Measurements from ENCODE around the gene MYO16.
"Not testable (repeated sequence)": the region's sequence is repeated elsewhere in the genome, so short reads cannot be mapped to it uniquely, and the experiment has no call there.

MYO16 gene

DNA sequence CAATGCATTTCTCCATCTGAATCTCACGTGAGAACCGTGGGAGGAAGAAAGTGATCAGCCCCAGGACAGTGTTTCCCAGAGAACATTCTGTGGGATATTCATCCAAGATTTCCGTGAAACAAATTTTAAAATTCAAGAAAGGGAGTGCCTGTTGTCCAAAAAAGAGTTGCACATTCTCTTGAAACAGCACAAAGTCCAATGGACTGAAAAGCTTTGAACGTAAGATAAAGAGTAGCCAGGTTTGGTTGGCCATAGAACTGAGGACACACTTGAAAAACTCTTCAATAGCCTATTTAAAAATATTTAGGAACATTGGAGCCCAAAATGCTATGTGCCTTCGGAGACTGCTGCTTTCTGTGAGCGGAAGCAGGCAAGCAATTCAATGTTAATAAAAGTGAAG, 353.9 kb downstream of the MYO16 start:
- no peak for DNase-seq (ENCODE audit: low spot score)

DNA sequence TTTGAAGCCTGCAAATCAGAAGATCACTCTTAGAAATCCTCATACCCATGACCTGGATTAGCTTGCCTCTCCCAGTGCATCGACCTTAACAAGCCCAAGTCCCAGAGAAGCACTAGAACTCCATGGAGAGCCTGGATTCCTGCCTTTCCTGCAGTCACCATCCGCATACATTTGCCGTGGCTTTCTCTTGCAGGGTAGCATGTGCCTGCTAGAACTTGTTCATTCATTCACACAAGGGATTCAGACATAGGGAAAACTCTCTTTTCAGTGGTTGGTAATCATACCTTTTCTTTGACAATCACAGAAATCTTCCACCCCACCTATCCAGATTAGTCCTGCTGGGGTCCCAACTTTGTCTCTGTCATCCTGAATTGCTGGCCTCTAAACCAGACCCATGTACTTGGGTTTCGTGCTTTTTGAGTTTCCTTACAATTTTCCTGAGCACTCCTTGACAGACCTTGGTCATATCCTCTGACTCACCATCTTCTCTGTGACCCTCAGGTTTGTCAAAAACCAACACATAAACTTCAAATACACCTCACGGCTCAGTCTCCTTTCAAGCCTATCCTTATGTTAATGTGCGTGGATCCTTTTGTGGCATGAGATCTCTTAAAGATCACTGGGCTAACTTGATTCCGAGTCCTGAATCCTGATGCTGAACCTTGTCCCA, 355.0 kb downstream of the MYO16 start:
- no peak for DNase-seq (ENCODE audit: low spot score)

DNA sequence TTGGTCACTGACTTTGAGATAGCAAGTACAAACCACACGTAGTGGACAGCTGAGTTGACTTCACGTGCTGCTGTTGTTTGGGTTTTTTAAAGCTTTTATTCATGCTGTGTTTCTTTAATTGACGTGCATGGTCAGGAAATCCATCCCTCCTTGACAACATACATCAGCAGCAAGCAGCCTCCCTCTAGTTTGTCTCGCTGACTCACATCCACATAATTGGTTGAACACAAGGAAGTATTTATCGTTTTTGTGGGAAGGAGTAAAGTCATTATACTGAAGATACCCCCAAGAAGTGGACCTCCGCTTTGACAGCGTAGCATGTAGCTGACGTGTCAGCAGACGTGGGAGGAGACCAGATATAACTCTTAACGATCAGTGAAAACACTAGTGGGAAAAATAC, 355.8 kb downstream of the MYO16 start:
- DNase-seq (ENCODE audit: low spot score), result no peak

DNA sequence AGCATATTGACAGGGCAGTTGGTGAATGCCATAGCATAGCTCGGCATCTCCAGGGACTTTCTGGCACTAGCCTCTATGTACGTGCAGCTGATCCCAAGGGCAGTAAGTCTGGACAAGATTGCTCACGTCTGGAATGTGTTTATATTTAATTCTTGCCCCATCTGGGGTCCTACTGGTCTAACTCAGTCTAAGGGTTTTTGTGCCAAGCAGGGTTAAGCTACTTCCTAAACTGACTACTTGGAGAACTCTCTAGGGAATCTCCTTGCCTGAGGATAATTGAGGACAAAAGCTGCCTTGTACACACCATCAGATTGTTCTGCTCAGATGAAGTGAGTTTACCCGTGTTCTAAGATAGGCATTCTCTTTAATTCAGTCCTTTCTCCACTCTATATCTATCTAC, 358.1 kb downstream of the MYO16 start:
- DNase-seq (ENCODE audit: low spot score), result no peak

DNA sequence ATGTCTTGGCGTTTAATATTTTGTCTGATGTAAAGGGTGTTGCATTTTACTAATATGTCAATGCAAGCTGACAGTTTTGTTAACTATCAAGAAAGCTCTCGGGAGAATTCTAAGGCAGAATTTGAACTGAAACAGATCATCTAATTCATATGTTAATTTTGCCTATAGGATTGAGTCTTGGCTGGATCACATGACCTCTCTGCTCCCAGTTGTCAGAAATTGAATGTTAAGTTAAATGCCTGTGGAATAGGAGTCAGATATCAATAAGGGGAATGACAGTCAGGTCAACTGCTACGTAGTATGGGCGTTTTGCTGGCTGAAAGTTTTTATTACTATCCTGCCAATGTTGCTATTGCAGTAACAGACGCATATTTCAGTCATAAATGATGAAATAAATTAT, 358.5 kb downstream of the MYO16 start:
- no peak for DNase-seq (ENCODE audit: low spot score)

DNA sequence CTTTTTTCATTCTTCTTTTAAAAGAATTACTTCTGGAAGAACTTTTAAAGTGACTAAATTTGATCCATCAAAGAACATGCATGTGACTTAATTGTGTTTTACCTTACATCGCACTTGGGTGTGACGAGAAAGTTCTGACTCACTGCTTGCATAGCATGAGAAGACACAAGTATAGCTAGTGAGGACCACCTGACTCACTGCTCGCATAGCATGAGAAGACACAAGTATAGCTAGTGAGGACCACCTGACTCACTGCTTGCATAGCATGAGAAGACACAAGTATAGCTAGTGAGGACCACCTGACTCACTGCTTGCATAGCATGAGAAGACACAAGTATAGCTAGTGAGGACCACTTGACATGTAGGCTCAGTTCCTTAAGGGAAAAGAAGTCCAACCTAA, 362.0 kb downstream of the MYO16 start:
- DNase-seq (ENCODE audit: low spot score), result not testable (repeated sequence)

DNA sequence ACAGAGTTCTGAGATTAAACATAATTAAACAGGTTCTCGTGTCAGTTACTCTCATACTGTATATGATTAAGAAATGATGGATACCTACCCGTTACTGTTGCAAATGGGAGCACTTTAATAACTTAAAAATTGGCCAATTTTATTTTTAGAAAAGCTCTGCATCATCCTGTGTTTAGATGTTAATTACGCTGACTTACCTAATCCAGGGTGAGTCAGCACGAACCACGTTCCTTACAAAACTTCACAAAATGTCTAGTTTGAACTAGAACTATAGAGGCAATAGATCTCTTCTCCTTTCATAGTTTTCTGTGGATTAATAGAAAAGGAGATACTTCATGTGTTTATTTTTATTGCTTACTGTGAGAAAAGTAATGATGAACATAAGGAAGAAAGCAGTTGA, 363.9 kb downstream of the MYO16 start:
- DNase-seq (ENCODE audit: low spot score), result no peak

DNA sequence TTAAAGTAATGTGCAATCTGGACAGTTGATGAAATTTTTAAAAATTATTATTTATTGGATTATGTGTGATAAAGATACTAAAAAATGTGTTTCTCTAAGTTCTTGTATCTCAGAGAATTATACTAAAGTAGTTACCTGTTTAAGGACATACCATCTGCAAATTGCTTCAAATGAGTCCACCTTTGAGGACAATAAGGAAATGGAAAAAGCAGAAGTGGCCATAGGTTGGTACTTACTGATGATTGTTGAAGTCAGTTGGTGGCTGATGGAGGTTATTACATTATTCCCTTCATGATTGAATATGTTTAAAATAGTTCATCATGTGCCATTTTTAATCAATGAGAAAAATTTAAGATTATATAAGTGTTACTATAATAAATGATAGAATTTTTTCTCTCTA, 367.0 kb downstream of the MYO16 start:
- no peak for DNase-seq (ENCODE audit: low spot score)

DNA sequence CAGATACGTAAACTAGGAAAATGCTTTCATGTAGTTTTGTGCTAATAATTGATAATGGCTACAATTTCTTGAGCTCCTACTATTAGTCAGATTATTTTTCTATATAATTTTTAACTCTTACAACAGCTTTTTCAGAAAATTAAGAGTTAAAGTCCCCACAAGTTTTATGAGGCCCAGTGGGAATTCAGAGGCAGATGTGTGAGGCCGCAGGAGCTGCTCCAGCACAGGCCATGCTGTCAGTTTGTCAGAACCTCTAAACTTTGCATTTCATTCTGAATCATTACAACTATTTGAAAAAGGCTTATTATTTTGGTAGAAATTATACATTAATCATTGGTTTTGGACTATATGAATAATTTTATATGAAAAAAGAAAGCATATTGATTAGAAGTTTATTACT, 370.8 kb downstream of the MYO16 start:
- no peak for DNase-seq (ENCODE audit: low spot score)

DNA sequence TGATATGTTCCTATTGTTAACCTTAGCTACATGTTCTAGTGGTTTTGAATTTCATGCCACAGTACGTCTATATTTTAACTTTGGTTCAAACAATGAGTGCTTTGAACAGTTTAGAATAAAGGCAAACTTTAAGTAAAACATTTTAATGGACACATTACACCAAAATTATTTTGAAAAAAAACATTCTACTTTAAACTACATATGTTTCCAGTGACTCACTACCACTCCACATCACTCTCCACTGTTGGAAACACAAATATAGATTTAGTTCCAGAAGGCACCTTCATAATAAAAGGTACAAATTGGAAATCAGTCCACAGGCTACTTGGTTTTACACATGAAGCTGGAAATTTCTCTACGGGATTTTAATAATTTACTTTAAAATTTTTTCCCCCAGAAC, 373.5 kb downstream of the MYO16 start:
- no peak for DNase-seq (ENCODE audit: low spot score)

DNA sequence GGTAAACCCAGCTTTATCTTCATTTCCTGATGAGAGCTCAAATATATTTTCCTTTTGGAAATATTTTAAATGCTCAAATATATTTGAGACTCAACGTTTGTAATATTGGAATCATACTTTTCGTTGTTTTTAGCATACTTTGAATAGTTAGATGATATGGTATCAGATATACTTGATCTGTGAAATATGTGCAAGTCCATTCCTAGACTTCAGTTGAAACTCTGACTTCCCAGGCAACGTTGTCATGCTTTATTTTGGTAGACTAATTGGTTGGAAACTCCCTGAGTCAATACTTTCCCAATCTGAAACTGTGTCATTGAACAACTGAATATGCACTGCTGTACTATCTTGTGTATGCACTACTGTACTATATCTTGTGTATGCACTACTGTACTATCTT, 378.5 kb downstream of the MYO16 start:
- no peak for DNase-seq (ENCODE audit: low spot score)

DNA sequence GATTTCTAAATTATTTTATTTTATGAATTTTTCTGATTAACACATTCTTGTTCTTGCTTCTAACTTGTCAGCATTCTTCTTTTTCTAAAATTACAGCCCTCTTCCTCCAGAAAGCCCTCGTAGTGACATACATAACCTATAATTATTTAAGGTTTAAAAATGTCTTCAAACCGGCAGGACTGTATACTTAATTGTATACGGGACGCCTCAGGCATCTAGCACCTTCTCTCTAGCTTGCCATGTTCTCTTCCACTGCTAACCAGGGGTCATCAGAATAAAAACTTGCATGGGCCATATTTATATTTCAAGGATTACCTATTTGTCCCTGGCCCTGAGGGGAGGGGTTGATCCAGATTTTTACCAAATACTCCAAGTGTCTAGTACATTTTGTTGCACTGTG, 380.3 kb downstream of the MYO16 start:
- DNase-seq (ENCODE audit: low spot score), result no peak

DNA sequence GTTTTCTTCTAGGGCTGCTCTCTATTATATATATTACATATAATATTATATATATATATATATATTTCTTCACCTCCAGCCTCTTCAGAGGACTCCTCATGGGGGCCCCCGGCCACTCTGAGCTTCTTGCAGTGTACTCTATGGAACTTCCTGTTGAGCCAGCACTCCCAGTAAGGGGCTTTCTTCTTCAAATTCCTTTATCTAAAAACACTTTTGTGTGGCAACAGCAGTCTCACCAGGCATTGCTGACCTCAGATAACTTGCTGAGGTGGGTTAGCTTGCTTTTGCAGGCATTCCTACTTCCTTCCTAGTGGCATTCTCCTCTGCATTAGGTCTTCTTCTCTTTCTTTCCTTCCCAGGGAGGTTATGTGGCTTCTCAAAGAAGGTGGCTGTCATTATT, 381.5 kb downstream of the MYO16 start:
- no peak for DNase-seq (ENCODE audit: low spot score)

DNA sequence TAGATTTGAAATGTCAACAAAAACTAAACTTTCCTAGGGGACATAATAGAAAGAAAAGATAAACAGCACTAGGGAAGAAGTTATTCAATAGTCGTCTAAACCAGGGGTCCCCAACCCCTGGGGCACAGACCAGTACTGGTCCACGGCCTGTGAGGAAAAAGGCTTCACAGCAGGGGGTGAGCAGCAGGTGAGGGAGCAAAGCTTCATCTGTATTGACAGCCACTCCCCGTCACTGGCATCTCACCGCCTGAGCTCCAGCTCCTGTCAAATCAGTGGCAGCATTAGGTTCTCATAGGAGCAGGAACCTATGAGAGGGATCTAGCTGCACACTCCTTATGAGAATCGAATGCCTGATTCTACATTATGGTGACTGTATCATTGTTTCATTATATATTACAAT, 382.7 kb downstream of the MYO16 start:
- DNase-seq (ENCODE audit: low spot score), result no peak

DNA sequence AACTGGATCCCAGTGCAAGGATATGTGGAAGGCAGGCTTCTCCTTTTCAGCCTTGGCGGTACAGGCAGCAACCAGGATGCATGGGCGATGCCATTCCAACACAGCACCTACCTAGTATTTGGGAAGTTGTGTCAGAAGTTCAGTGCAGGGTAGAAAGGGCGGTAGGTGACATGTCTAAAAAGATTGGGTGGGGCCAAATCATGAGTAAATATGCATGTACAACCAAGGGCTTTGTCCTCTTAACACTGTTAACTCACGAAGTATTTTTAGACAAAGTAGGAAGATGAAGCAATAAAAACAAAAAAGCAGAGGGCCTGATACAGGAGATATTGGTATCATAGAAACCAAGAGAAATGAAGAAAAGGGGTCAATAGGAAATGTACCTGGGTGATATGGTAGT, 392.1 kb downstream of the MYO16 start:
- no peak for DNase-seq (ENCODE audit: low spot score)

DNA sequence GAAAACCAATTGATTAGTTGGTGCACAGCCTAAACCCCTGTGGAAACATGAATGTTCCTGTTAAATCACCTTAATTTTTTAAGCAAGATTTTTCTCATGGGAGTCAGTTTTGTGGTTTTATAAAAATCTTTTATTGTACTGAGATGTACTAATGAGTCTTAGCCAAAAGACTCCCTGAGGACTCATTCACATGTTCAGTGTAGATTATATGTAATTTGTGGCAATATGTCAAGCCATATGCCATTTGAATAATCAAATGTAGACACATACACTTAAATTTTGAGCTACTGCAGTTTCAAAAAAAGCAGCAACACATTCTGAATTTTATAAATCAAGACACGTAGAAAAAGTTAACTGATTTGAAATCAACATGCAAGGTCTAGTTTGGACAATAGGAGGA, 395.2 kb downstream of the MYO16 start:
- no peak for DNase-seq (ENCODE audit: low spot score)

DNA sequence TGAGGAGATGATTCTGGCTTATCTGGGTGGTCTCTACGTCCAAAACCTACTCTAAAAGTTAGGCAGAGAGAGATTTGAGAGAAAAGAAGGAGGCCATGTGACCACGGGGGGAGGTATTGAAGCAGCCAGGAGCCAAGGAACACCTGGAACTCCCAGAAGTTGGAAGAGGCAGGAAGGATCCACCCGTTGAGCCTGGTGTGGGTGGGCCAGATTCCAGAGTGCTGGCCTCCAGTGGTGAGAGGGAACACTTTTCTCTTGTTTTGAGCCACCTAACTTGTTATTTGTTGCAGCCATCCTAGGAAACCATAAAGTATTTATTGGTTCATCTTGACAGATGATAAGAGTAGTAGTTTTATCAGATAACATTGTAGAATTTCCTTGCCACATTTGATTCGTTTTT, 396.9 kb downstream of the MYO16 start:
- DNase-seq (ENCODE audit: low spot score), result no peak

DNA sequence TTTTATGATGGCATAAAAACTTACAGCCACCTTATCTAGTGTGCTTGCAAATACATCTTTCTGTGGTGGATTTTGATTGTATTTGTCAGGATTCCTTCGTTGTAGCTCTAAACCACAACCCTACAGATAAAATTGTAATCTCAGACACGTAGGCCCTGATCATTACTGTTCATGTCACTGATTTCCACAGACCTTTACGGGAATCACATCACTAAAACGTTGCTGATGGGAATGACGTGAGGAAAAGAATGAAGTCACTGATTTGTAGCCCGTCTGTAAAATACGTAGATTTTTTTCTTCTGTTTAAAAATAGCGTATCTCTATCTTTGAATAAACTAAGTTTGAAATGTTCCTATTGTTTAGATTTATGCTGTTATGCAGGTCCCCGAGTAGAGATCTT, 399.2 kb downstream of the MYO16 start:
- DNase-seq (ENCODE audit: low spot score), result no peak

DNA sequence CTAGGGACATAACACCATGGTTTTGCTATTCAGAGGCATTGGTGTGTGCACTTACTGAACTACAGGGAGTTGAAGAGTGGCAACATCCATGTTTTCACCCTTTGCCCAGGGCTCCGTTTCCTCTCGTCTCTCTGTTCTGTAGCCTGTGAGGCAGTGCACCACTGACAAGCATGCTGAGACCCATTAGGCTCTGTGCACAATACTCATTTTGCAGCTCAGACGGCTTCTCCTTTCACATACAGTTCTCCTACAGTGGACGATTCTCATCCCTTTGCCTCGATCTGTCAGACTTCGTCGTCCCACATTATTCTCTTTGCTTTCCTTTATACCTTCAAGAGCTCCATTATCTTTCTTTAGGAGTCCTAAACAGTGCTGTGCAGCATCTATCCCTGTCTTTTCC, 403.7 kb downstream of the MYO16 start:
- no peak for DNase-seq (ENCODE audit: low spot score)

DNA sequence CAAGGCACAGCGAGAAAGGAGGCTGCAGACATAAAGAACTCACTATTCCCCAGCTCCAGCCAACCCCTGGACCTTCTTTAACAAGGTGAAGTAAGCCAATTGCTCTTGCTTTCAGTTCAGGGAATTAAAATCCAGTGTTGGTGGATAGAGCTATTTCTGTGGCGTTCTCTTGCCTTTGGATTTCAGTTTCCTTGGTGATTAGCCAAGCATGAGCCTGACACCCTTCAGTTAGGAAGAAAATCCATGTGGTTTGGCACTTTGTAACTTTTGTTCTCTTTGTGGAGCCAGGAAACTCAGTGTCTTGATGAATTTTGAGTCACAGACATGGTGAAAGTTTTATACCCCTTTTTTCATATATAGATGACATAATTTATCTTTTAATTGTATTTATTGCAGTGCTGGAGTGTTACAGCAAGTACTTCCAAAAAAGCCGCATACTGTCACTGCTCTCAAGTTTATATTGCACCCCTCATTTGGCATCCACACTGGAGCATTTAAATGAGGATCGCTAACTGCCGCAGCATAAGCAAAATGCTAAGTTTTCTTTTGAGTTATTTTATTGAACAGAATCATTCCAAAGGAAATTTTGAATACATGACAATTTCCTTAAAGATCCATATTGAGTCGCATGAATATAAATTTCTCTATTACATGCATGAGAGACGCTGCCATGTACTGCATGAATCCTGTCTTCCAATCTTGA, 406.8 kb downstream of the MYO16 start:
- no peak for DNase-seq (ENCODE audit: low spot score)

DNA sequence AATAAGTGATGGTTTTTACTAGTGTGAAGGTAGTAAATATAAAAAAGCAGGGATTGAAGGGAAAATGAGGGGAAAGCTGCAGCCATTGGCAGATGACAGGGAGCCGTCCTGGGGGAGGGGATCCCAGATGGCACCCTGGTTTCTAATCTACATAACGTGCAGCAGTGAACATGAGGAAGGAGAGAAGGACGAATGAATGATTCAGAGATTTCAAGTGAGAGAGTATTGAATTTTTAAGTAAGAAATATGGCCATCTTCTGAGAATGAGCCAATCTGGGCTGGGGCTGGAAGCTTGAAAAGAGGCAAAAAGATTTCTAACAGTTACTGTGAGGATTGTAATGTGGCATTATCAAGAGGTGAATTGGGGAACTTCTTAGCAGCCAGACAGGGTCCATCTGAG, 414.2 kb downstream of the MYO16 start:
- no peak for DNase-seq (ENCODE audit: low spot score)

DNA sequence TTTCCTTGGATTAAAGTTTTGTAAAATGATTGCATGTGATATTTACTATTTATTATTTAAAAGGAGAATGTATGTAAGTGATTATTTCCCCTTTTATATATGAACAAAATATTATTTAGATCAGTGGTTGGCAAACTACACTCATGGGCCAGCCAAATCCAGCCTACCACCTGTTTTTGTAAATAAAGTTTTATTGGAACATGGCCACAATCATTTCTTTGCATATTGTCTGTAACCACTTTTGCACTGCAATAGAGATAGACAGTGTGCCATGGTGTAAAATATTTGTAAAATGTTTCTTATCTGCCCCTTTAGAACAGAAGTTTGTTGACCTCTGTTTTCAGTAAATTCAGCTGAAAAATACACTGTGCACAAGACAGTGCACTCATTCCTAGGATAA, 426.4 kb downstream of the MYO16 start:
- DNase-seq (ENCODE audit: low spot score), result no peak

DNA sequence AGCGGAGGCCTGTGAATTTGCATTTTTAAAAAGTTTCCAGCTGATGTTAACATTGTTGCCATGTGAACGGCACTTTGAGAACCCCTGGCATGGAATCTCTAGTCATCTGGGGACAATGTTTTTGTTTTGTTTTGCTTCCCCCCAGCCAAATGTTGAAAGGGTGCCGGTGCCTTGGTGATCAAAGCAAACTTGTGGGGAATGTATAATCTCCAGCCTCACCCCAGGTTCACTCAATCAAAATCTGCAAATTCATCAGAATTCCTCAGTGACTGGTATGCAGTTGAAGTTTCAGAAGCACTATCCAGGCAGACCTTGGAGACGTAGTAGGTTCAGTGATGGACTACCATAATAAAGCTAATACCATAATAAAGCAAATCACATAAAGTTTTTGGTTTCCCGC, 428.7 kb downstream of the MYO16 start:
- no peak for DNase-seq (ENCODE audit: low spot score)

DNA sequence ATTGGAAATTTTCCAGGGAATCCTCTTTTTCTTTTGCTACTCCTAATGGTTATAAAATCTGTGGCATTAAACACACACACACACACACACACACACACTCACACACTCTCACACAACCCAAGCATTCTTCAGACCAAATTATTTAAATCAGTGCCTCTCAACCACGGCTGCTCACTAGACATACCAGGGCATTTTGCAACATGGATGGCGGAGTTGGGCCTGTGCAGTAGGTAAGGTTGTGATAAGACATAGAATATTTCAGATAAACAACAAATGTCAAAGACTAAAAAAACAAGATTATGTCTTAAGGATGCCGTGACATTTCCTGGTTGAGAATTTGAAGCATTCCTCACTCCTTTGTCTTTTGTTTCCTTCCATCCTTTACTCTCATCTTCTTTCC, 443.1 kb downstream of the MYO16 start:
- DNase-seq (ENCODE audit: low spot score), result no peak
